K562 (cell line): Measurements from ENCODE around the gene LASP1. TPM values are rescaled to one million over a fixed set of nuclear protein-coding genes. Genes with fewer than 3 reads are reported as not detected.

Experiments
- HDAC2 ChIP-seq: fragments of 450-650 bp; IDR thresholded peaks from 2 replicates; pipeline ENCODE4 v1.6.1; 2016; ENCODE audit warnings: mild to moderate bottlenecking
- KHSRP ChIP-seq: fragments of 450-650 bp; IDR thresholded peaks from 2 replicates; pipeline ENCODE4 v1.6.1; 2017
- NFATC3 ChIP-seq: fragments of 450-650 bp; IDR thresholded peaks from 2 replicates; pipeline ENCODE4 v1.6.1; 2017; ENCODE audit warnings: mild to moderate bottlenecking
- PML ChIP-seq: IDR thresholded peaks from 2 replicates; pipeline ENCODE4 v1.6.1; 2012; ENCODE audit warnings: low read length, inconsistent platforms
- RBM25 ChIP-seq: fragments of 200-400 bp; formaldehyde crosslinking; IDR thresholded peaks from 2 replicates; pipeline ENCODE4 v1.6.1; 2018; ENCODE audit warnings: low read length, low read depth, moderate library complexity; ENCODE audit not compliant: severe bottlenecking
- RFX7 ChIP-seq: fragments of 250-450 bp; sonication (Bioruptor Pico); IDR thresholded peaks from 2 replicates; pipeline ENCODE4 v1.5.1; 2021; ENCODE audit warnings: mild to moderate bottlenecking
- RNF2 ChIP-seq: sonication (generic); IDR thresholded peaks from 2 replicates; pipeline ENCODE4 v1.6.1; 2016
- SP2 ChIP-seq: IDR thresholded peaks from 2 replicates; pipeline ENCODE4 v1.6.1; 2011; ENCODE audit warnings: mild to moderate bottlenecking, low read depth, low read length, moderate library complexity; ENCODE audit not compliant: poor library complexity, severe bottlenecking; ENCODE audit errors: extremely low read depth
- TAF9B ChIP-seq: fragments of 450-650 bp; IDR thresholded peaks from 2 replicates; pipeline ENCODE4 v1.6.1; 2018; ENCODE audit warnings: mild to moderate bottlenecking; ENCODE audit not compliant: partially characterized antibody
- ZNF146 ChIP-seq: IDR thresholded peaks from one replicate; pipeline ENCODE4 v1.6.1; 2018; ENCODE audit warnings: missing compliant biosample characterization; ENCODE audit not compliant: unreplicated experiment
- ZNF444 ChIP-seq: fragments of 250-450 bp; sonication (Bioruptor Pico); IDR thresholded peaks from 2 replicates; pipeline ENCODE4 v1.4.0; 2020; ENCODE audit warnings: mild to moderate bottlenecking, moderate library complexity
- polyA plus RNA-seq, 8 experiments: library from polyadenylated mRNA; depleted of rRNA in 4 of 8; stranded (reverse) in 5 of 8; unstranded in 3 of 8; fragments of >200 nt; fragmentation: Nextera tagmentation in 2 of 8; fragmentation: Illumina TruSeq in 1 of 8; extraction: Ambion mirVana in 2 of 8; extraction: Trizol in 1 of 8; gene quantifications; 2 replicates each; pipeline versions ENCODE4 v1.2.1 to v1.2.3, GENCODE V29; 2011 to 2014; ENCODE audit warnings: inconsistent platforms in 1 of 8, missing spikeins in 1 of 8
- total RNA-seq, 7 experiments: library from RNA; depleted of rRNA in 6 of 7; stranded (reverse); fragments of >200 nt in 6 of 7; fragmentation: Illumina TruSeq in 2 of 7; extraction: Trizol in 2 of 7; gene quantifications; 2 replicates each; pipeline versions ENCODE4 v1.2.1 to v1.2.3, GENCODE V29; 2011 to 2021; ENCODE audit warnings: low replicate concordance in 1 of 7
- TF ChIP-seq, protein P1 (sequence below): sonication (generic); formaldehyde crosslinking; IDR thresholded peaks from 2 replicates; pipeline ENCODE4 v1.8.0; 2022; ENCODE audit warnings: mild to moderate bottlenecking, missing genetic modification reagents
- TF ChIP-seq, protein P2 (sequence below): fragments of 250-450 bp; sonication (Bioruptor Pico); IDR thresholded peaks from 2 replicates; pipeline ENCODE4 v1.8.0; 2021; ENCODE audit warnings: moderate library complexity, mild to moderate bottlenecking, inconsistent platforms
- TF ChIP-seq, protein P3 (sequence below): IDR thresholded peaks from 3 replicates; pipeline ENCODE4 v1.6.1; 2011; ENCODE audit warnings: borderline replicate concordance, mild to moderate bottlenecking, moderate library complexity; ENCODE audit not compliant: insufficient read length; ENCODE audit errors: extremely low read depth
- TF ChIP-seq, protein P4 (sequence below): fragments of 450-650 bp; IDR thresholded peaks from 2 replicates; pipeline ENCODE4 v1.6.1; 2017; ENCODE audit warnings: mild to moderate bottlenecking, moderate library complexity
- TF ChIP-seq, protein P5 (sequence below), 2 experiments: fragments of 450-650 bp; conservative IDR thresholded peaks; 2 replicates each; pipeline ENCODE4 v1.6.1; 2017; ENCODE audit warnings: mild to moderate bottlenecking in 2 of 2, moderate library complexity in 2 of 2
- TF ChIP-seq, protein P6 (sequence below): sonication (generic); formaldehyde crosslinking; IDR thresholded peaks from 2 replicates; pipeline ENCODE4 v1.8.0; 2023; ENCODE audit warnings: mild to moderate bottlenecking, missing genetic modification reagents

Gene LASP1
- total and polyA plus RNA-seq, 9 of the 15 experiments (the other 6 are each of a cell fraction or from before 2014, with no cell fraction given) = 23.0 to 125 (median 55.3) TPM

DNA sequence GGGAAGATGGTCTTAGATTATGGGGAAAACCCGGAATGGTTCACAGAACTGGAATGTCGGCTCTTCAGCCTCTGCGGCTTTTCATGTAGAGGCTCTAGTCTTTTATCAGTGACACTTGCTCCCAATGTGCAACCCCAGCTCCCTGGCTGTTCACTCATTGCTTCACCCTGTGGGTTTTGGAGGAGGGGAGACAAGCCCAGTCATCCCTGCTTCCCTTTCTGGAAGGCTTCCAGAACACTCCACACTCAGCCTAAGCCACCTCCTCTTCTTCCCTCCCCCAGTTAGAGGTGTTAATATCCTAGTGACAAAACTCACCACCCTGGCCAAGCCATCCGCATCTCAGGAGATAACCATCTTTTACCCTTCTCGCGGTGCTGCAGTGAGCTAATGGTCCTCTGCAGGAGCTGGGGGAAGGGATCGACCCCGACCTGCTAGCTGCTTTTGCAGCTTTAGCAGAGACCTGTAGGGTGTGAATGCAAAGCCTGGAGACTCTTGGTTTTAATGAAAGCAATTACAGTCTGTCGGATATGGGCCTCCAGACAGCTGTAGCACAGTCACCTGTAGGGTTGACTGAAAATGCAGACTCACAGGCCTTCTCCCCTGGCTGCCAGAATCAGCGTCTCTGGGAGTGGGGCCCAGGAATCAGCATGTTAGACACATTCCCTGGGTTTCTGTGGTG is 31.3 kb downstream of the LASP1 start (continued):
- TF ChIP-seq RBM25 = no peak
- no peak; the same call in 1 of the 2 replicates for TF ChIP-seq PML
- no peak for TF ChIP-seq ZNF444 (CRISPR knock-in tag)
- no peak for TF ChIP-seq TAF9B
- TF ChIP-seq RNF2 = peak; percentile 78; the same call in 1 of the 2 replicates
- no peak for TF ChIP-seq ZNF146 (CRISPR knock-in tag)
- no peak for TF ChIP-seq NFATC3
- TF ChIP-seq, protein P1, sequence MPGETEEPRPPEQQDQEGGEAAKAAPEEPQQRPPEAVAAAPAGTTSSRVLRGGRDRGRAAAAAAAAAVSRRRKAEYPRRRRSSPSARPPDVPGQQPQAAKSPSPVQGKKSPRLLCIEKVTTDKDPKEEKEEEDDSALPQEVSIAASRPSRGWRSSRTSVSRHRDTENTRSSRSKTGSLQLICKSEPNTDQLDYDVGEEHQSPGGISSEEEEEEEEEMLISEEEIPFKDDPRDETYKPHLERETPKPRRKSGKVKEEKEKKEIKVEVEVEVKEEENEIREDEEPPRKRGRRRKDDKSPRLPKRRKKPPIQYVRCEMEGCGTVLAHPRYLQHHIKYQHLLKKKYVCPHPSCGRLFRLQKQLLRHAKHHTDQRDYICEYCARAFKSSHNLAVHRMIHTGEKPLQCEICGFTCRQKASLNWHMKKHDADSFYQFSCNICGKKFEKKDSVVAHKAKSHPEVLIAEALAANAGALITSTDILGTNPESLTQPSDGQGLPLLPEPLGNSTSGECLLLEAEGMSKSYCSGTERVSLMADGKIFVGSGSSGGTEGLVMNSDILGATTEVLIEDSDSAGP (CRISPR knock-in tag) = no peak
- TF ChIP-seq, protein P2, sequence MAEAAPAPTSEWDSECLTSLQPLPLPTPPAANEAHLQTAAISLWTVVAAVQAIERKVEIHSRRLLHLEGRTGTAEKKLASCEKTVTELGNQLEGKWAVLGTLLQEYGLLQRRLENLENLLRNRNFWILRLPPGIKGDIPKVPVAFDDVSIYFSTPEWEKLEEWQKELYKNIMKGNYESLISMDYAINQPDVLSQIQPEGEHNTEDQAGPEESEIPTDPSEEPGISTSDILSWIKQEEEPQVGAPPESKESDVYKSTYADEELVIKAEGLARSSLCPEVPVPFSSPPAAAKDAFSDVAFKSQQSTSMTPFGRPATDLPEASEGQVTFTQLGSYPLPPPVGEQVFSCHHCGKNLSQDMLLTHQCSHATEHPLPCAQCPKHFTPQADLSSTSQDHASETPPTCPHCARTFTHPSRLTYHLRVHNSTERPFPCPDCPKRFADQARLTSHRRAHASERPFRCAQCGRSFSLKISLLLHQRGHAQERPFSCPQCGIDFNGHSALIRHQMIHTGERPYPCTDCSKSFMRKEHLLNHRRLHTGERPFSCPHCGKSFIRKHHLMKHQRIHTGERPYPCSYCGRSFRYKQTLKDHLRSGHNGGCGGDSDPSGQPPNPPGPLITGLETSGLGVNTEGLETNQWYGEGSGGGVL (CRISPR knock-in tag) = no peak
- TF ChIP-seq SP2 = no peak
- TF ChIP-seq, protein P3, sequence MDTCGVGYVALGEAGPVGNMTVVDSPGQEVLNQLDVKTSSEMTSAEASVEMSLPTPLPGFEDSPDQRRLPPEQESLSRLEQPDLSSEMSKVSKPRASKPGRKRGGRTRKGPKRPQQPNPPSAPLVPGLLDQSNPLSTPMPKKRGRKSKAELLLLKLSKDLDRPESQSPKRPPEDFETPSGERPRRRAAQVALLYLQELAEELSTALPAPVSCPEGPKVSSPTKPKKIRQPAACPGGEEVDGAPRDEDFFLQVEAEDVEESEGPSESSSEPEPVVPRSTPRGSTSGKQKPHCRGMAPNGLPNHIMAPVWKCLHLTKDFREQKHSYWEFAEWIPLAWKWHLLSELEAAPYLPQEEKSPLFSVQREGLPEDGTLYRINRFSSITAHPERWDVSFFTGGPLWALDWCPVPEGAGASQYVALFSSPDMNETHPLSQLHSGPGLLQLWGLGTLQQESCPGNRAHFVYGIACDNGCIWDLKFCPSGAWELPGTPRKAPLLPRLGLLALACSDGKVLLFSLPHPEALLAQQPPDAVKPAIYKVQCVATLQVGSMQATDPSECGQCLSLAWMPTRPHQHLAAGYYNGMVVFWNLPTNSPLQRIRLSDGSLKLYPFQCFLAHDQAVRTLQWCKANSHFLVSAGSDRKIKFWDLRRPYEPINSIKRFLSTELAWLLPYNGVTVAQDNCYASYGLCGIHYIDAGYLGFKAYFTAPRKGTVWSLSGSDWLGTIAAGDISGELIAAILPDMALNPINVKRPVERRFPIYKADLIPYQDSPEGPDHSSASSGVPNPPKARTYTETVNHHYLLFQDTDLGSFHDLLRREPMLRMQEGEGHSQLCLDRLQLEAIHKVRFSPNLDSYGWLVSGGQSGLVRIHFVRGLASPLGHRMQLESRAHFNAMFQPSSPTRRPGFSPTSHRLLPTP = no peak
- TF ChIP-seq KHSRP = no peak
- TF ChIP-seq HDAC2 = peak; percentile 69; the same call in 1 of the 2 replicates
- TF ChIP-seq, protein P4, sequence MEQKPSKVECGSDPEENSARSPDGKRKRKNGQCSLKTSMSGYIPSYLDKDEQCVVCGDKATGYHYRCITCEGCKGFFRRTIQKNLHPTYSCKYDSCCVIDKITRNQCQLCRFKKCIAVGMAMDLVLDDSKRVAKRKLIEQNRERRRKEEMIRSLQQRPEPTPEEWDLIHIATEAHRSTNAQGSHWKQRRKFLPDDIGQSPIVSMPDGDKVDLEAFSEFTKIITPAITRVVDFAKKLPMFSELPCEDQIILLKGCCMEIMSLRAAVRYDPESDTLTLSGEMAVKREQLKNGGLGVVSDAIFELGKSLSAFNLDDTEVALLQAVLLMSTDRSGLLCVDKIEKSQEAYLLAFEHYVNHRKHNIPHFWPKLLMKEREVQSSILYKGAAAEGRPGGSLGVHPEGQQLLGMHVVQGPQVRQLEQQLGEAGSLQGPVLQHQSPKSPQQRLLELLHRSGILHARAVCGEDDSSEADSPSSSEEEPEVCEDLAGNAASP = no peak
- TF ChIP-seq, protein P5, sequence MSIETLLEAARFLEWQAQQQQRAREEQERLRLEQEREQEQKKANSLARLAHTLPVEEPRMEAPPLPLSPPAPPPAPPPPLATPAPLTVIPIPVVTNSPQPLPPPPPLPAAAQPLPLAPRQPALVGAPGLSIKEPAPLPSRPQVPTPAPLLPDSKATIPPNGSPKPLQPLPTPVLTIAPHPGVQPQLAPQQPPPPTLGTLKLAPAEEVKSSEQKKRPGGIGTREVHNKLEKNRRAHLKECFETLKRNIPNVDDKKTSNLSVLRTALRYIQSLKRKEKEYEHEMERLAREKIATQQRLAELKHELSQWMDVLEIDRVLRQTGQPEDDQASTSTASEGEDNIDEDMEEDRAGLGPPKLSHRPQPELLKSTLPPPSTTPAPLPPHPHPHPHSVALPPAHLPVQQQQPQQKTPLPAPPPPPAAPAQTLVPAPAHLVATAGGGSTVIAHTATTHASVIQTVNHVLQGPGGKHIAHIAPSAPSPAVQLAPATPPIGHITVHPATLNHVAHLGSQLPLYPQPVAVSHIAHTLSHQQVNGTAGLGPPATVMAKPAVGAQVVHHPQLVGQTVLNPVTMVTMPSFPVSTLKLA (conservative IDR thresholded peaks at IDR 0.05) = peak in 1 of 2 experiments; percentile 36; a peak in 1 of 4 replicates
- TF ChIP-seq RFX7 (CRISPR knock-in tag) = no peak
- TF ChIP-seq, protein P6, sequence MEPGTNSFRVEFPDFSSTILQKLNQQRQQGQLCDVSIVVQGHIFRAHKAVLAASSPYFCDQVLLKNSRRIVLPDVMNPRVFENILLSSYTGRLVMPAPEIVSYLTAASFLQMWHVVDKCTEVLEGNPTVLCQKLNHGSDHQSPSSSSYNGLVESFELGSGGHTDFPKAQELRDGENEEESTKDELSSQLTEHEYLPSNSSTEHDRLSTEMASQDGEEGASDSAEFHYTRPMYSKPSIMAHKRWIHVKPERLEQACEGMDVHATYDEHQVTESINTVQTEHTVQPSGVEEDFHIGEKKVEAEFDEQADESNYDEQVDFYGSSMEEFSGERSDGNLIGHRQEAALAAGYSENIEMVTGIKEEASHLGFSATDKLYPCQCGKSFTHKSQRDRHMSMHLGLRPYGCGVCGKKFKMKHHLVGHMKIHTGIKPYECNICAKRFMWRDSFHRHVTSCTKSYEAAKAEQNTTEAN (CRISPR knock-in tag) = no peak
